NCI-H2227 treated with DMSO at 0.1 percent for 48 hours (cell line): Measurements from ENCODE around the gene TAAR1.
"Not testable (repeated sequence)": the region's sequence is repeated elsewhere in the genome, so short reads cannot be mapped to it uniquely, and the experiment has no call there.

ENCODE experiments used
- DNase-seq: peaks from one replicate; lab custom pipeline; 2025; lab: John Stamatoyannopoulos, UW

Gene TAAR1

DNA sequence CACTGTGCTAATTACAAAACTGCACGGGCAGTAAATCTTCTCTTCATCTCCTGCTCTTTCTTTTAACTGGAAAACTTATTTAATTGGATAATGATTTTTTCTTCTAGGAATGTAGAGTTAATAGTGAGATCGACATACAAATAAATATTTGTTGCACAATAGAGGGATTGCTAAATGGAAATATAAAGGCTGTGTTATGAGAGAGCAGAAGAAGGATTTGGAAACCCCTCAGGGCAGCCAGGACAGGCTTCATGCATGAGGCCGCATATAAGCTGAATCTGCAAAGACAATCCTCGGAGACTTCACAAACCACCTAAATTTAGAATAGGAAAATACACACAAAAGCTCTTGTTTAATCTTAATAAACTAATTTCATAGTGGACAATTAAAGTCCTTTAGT lies 2.9 kb upstream of the TAAR1 start:
- DNase-seq: no peak

DNA sequence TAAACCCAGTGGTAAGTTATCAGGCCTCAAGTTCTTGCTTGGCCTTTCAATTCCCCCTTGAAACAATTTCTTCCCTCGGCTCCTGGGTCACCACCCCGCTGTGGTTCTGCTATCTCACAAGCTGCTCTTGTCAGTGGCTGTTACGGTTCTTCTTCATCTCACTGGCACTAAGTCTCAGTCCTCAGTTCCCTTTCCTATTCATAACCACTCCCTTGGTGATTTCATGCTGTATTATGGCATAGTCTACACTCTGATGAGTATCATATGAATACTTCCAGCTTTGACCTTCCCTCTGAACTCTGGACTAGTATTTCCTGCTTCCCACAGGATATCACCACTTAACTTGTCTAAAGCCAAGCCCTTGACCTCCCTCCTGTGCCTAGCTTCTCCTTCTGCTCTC lies 7.9 kb downstream of the TAAR1 start:
- no peak for DNase-seq

DNA sequence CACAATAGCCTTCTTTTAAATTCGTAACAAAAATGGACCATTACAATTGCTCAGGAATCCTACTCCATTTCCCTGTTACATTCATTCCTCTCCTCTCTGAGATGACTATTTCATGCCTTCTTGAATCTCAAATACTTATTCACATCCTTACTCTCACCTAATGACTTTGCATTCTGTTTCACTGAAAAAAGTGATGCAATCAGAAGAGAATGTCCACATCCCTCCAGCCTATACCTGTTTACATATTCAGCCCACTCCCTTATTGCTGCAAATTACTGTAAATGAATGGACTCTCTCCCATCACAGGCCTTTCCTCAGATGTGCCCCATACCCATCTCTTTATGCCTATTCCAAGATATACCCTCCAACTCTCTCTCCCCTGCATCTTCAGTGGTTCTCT lies 8.6 kb downstream of the TAAR1 start:
- DNase-seq: no peak

DNA sequence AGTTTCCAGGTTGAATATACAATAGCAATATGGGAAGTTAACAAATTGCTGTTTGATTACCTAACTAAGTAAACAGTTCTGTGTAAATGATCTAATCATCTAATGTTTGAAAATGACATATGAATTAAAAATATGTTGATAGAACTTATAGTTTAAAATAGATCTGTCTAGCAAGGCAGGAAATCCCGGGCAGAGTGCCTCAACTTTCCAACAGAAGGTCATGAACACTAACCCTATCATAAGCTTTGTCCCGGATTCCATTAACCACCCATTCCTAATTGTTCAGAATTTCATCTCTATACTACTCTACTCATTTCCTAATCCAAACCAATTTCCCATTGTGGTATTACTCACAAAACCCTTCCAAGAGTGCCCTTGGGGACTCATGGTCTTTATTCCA lies 10.2 kb downstream of the TAAR1 start:
- no peak for DNase-seq

DNA sequence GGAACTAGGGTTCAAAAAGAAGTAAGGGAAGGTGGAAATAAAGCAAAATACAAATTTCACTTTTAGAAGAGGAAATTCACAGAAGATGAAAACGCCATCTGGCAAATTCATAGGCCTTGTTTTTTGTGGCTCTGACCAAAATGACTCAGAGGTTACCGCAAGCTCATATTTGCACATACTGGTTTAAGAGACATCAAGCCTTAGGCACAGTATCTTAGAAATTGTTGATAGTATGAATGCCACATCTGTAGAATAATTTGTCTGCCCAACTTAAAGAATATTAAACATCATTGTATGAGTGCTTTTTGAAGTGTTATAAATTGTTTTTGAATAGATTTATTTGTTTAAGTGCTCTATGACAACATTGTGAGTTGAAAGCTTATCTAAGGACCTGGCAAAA lies 10.6 kb downstream of the TAAR1 start:
- DNase-seq: no peak

DNA sequence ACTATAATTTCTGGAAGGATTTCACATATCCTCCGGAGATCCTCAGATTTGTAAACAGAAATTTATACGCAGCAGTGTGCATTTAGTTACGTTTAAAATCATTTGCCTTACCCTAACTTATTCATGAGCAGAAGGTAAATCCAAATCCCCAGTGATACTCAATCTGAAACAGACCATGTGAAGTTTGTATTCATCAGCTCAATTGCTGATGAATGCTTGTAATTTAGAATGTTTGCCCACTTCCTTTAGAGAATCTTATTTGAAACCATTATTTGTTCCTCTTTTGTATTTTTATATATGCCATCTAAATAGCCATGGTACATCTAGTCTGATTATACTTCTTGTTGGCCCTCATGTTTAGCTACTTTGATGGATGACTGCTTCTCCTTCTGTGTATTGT lies 15.4 kb downstream of the TAAR1 start:
- no peak for DNase-seq

DNA sequence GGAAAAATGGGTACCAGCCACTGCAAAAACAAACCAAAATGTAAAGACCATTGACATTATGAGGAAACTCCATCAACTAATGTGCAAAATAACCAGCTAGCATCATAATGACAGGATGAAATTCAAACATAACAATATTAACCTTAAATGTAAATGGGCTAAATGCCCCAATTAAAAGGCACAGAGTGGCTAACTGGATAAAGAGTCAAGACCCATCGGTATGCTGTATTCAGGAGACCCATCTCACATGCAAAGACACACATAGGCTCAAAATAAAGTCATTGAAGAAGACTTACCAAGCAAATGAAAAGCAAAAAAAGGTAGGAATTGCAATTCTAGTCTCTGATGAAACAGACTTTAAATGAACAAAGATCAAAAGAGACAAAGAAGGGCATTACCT lies 21.8 kb downstream of the TAAR1 start:
- DNase-seq: not testable (repeated sequence)

DNA sequence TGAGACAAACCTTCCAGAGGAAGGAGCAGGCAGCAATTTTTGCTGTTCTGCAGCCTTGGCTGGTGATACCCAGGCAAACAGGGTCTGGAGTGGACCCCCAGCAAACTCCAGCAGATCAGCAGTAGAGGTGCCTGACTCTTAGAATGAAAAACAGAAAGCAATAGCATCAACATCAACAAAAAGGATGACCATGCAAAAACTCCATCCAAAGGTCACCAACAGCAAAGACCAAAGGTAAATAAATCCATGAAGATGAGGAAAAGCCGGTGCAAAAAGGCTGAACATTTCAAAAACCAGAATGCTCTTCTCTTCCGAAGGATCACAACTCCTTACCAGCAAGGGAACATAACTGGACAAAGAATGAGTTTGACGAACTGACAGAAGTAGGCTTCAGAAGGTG lies 23.1 kb downstream of the TAAR1 start:
- DNase-seq: not testable (repeated sequence)

DNA sequence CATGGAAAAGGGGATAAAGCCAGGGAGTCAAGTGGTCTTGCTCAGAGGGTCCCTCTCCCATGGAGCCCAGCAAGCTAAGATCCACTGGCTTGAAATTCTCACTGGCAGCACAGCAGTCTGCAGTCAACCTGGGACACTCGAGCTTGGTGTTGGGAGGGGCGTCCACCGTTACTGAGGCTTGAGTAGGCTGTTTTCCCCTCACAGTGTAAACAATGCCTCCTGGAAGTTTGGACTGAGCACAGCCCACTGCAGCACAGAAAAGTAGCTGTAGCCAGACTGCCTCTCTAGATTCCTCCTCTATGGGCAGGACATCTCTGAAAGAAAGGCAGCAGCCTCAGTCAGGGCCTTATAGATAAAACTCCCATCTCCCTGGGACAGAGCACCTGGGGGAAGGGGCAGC lies 23.7 kb downstream of the TAAR1 start:
- DNase-seq: not testable (repeated sequence)

DNA sequence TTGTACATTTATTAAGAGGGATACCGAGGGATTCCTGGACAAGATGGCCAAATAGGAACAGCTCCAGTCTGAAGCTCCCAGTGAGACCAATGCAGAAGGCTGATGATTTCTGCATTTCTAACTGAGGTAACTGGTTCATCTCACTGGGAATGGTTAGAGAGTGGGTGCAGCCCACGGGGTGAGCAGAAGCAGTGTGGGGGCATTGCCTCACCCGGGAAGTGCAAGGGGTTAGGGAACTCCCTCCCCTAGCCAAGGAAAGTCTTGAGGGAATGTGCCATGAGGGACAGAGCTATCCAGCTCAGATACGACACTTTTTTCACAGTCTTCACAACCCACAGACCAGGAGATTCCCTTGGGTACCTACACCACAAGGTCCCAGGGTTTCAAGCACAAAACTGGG lies 24.2 kb downstream of the TAAR1 start:
- no peak for DNase-seq

DNA sequence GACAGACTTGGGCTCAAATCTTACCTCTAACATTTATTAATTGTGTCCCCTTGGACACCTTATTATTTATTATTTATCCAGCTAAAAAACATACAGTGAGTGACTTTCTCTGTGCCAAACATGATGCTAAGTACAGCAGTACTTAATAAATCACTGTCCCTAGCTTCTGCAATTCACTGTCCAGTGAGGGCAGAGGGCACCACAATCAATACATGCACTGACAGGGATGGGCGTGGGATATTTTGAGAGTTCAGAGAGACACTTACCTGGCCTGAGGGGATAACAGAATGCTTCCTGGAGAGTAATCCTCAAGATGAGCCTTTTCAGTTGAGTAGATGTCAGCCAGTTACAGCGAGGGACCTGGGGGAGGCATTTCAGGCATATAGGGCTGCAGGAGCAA lies 25.6 kb downstream of the TAAR1 start:
- no peak for DNase-seq

DNA sequence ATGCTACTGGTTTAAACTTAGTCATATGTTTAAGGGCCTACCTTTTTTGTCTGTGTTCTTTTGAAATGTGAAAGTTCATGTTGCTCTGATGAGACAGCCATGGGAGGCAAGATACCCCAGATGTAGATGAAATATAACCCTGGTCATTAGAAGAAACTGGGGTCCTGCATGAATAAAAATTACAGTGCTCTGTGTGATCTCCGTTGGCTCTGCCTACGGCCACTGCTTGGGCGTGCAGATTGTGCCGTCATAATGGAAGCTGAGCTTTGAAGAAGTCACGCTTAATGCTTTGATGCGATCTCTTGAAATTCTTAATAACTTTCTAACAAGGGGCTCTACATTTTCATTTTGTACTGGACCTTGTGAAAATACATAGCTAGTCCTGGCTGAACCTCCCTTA lies 34.8 kb downstream of the TAAR1 start, which contains the start of gene TAAR2:
TSS of gene TAAR2 (minus strand) at position 101 of the 400 bp plus-strand sequence. CDS start at position 101, 0 bp downstream.
- DNase-seq: no peak

DNA sequence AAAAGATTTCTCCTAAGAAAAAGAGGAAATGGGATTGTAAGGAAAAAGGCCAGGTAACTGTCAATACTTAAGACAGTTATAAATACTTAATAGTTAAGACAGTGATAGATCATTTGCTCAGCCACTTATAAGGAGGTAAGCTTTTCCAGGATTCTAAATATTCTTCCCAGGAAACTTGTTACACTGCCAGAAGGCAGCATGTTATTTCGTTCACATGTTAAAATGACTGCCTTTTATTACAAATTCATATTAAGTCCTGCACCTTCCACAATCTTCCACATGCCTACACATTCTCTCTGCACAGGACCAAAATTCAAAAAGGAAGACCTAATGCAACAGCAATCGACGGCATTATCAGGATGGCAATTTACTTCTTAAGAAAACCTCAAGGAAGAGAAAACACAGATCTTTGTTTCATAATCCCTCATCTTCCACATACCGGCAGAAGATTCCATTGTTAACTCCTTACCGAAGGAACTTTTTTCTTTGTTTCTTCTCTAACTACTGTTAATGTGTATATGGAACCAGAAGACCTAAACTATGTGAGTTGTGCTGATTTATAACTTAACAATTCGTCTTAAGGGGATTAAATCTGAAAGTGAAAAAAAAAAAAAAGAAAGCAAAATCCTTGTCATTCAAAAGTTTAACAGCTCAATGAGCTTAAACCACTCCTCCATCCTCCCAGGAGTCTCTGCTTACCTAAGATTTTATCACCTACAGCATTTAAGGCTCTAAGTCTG lies 35.7 kb downstream of the TAAR1 start:
- no peak for DNase-seq

DNA sequence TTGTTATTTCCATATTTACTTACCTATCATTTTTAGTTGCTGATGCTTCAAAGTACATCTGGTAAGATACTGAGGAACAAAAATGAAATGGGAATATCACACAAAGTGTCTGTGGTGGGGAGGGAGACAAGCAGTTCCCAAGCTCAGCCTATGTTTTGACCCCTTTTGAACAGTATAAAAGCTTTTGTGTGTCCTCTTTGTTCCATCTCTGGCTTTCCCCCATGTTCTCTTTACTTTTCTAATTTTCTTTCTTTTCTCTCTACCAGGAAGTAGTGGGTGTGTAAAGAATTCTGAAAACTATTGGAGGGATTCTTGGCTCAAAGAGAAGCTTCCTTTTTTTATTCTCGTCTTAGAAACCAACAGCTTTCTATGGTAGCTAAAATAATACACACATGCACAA lies 42.3 kb downstream of the TAAR1 start:
- DNase-seq: no peak

DNA sequence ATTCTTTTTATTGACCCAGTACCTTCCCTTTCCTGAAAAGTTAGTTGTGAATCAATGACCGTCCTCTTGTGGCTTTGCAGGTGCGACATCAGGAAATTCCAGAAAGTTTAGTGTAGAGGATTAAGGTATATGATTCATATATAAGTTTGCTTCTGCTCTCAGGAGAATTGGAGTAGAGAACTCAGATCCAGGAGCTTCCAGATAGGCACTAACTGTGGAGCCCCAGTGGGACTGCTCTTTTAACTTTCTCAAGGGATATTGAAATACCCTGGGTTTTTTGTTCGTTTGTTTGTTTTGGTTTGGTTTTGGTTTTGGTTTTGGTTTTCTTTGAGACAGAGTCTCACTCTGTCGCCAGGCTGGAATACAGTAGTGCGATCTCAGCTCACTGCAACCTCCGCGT lies 44.4 kb downstream of the TAAR1 start:
- no peak for DNase-seq

DNA sequence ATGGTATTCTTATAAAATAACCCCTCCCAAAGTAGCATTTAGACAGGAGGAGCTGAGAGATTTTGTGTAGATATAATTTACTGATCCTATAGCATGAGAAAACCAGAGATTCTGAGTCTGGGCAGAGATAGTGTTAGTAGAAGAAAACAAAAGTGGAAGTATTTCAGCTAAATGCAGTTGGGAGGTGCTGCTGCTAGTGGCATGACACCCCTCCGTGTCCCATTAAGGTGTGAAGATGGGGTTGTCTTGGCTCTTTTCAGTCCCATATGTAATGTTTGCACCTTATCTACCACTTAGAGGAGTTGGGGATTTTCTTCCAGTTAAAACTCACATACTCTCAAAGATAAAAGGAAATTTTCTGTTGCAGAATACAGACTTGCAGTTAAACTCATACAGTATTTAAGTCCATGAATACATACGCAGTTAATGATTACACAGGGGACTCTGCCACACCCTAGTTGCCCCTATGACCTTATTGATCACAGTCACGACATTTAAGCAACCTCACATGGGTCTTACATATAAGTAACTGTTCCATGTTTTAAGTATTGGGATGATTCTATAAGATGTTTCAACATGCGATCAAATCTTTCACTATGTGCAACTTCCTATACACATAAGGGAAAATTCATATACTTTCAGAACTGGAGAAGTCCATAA lies 46.4 kb downstream of the TAAR1 start:
- DNase-seq: no peak

DNA sequence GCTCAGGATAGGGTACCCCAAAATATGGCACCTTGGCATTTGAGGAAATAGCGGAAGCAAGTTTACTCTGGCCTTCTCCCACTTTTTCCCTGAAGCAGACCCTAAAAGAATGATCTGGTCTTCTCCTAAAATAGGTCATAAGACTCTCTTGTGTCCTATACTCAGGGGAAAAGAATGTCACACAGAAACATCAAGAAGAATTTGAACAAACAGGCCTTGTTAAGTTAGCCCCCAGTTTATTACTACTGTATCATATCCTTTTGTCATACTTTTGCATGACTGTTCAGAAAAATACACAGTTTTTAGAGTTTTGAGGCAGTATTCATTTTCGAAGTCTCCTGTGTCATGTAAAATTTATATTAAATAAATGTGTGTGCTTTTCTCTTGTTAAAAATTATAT lies 47.4 kb downstream of the TAAR1 start:
- no peak for DNase-seq

DNA sequence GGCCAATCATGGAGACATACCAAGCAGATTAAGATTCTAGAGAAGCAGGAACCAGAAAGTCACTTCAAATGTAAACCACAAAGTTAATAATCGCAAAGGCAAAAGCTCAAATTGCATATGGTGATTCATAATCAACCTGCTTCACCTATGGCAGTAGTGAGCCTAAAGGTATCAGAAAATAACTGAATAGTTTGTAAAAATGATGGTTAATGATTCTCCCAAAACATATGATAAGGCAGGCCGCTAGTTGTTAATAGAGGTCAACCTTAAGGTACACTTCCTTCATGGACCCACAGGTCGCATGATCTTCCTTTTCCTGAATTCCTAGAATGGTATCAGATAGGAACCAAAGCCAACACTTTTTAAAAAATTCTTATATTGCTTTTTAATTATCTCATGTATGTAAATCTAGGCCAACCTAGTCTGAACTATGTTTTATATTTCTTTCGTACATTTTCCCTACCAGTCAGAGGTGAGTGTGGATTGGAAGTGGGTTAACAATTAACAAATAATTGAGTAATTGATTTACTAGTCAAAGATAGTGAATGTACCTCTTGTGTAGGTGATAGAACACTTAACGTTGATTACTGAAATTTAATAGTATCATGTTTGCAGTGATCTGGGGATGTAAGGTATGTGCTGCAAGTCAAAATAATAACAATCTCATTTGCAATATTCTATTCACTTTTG lies 51.3 kb downstream of the TAAR1 start:
- DNase-seq: no peak

DNA sequence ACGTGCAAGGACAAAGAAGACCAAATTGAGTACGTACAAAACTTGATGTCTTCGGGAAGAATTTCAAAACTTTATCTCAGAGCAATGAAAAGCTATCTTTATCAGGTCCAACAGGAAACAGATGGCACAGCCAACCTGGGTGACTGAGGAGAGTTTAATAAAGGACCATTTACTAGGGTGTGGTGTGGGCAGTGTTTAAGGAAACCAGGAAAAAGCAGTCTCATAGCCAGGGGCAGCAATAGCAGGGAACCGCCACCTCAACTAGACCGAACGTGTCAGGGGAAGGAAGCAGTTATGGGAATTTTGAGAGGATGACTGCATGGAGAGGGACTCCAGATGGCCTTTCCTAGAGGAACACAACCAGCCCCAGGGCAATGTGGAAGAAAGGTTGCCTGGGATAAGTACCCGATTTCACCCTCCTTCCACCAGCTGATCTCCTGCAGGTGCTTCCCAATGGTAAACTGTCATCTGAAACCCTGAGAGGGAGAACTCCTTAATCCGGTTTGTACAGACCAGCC lies 54.3 kb downstream of the TAAR1 start:
- no peak for DNase-seq

DNA sequence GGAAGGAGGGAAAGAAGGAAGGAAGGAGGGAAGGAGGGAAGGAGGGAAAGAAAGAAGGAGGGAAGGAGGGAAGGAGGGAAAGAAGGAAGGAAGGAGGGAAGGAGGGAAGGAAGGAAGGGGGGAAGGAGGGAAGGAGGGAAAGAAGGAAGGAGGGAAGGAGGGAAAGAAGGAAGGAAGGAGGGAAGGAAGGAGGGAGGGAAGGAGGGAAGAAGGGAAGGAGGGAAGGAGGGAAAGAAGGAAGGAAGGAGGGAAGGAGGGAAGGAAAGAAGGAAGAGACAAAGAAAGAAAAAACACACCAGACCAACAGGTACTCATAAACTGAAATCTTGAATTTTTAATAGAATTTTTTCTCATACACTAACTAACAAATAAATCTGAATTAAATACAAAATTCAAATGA lies 58.1 kb downstream of the TAAR1 start:
- not testable (repeated sequence) for DNase-seq

DNA sequence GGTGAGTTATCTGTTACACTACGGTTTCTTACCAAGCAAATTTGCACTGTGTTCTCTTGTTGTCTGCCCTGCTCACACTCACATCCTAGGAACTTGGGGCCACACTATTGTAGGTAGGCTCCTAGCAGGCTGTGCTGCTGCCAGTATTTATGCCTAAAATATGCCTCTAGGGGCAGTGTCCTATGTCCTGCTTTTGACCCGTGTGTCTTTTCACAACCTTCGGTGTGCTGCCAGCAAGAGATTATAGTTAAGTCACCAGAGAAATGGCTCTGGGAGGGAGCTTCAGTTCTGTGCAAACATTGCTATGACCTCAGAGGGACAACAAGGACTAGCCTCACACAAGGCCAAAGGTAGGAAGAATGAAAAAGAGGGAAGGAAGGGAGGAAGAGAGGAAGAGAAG lies 60.5 kb downstream of the TAAR1 start:
- no peak for DNase-seq

DNA sequence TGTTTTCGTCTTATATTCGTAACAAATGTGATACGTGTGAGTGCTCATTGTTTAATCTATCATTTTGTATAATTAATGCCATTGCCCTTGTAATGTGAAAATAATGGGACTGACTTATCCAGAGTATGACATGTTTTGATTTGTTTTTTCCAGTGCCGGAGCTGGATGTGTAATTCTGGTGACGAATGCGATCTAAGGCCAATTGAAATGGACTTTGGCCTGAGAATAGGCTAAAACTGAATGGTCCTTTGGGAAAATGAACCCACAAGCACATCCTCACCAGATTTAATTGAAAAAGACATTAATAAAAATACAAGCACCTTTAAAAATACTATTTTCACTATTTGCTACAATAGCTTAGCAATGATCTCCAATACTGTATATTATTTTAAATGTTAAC lies 62.8 kb downstream of the TAAR1 start:
- no peak for DNase-seq
